GM19328 (cell line): ENCODE measurements around the gene DSCAML1.
"Not testable (repeated sequence)": the region's sequence is repeated elsewhere in the genome, so short reads cannot be mapped to it uniquely, and the experiment has no call there.

Experiments
- ATAC-seq: cut with Tn5 transposase; IDR thresholded peaks from one replicate; pipeline ENCODE4 v1.9.1; 2021; ENCODE audit warnings: mild to moderate bottlenecking, moderate library complexity; ENCODE audit not compliant: unreplicated experiment

The DSCAML1 gene

DNA sequence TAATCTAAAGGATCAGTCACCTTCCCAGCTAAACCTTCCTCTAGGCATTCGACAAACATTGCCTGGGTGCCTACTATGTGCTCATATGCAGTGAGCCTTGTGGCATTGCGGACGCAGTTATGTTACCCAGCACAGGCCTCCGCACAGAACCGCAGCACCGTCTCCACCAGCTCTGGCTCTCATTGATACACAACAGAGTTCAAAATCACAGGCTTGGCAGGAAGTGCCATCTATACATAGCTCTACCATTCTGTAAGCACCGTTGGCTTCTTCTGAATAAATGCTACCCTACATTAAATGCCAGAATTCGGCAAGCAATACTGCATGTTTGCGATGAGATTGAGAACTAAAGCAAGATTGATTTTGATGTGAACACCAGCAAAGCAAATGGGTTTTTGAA is 31.0 kb downstream of the DSCAML1 start:
- ATAC-seq, result no peak

DNA sequence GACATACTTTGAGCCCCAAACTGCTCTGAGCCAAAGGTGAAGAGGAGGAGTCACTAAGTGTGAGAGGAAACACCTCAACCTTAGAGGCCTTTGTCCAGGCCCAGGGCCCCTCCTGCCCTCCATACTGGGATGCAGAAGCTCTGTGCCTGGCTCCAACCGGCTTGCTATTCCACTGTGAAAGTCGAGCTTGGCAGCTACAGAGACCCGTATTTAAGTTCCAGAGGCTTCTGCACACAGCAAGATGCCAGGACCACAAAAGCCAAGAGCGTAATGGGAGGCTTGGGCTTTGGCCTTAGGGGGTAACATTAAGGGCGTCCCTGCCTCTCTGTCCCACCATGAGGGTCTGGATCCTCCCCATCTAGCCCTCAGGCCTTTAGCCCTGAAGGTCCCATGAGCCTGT is 31.9 kb downstream of the DSCAML1 start:
- ATAC-seq, result no peak

DNA sequence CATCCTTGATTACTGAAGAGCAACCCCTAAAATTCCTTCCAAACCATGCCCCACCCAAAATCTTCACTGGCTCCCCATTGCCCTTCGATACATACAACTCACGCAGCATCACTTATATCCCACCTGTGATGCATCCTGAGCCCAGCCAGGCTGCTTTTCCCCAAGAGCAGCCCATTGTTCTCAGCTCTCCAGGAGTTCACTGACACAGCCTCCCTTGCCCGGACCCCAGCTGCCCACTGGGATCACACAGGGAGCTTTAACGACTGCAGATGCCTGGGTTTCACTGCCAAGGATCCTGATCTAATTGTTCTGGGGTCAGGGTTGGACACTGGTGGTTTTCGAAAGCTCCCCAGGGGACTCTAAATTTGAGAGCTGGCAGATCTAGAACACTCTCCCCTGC is 33.6 kb downstream of the DSCAML1 start:
- not testable (repeated sequence) for ATAC-seq

DNA sequence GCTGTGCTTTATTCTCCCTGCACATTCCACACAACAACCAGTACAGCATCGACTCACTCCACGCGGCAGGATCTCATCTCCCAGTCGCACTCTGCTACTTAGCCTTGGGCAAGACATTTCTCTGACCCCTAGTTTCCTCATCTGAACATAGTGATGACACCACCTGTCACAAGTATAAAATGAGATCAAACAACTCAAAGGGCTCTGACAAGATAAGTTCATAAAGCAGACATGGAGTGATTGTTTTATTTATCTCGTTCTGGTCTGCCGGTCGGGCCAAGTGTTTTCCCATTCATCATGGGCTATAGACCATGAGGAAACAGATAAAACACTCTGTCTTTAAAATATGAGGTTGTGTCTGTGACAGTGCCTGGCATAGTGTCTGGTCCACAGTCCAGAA is 35.0 kb downstream of the DSCAML1 start:
- no peak for ATAC-seq

DNA sequence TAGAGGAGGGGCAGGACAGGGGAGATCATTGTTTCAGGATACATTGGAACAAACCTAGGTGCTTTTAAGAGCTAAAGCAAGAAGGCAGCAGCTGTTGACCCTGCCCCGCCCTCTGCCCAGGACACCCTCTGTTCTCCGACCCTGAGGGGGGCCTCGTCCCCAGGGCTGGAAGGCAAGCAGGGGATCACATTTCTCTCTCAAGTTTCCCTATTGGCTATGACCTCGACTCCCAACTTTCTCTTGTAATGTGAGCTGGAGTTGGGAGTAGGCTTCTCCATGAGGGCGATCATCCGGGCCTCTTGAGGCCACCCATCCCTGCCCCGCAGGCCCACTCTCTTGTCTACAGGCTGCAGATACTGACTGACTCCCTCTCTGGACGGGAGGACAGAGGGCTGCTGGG is 37.7 kb downstream of the DSCAML1 start:
- ATAC-seq, result no peak

DNA sequence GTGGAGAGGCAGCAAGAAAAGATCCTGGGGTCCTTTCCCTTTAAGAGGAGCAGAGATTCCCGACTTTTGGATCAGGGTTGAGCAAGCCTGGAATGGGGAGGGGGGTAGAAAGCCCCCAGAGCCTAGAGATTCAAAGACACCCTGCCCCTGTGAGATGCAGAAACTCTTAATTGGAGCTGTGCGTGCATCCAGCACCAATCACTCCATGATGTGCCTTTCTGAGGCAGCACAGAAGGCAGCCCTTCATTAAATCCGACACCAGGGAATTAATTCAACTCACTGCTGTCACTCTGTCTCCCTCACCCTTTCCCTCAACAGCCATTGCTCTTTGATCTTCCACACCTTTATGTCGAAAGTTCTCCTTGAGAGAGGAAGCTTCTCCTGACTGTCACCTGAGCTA is 43.0 kb downstream of the DSCAML1 start:
- ATAC-seq, result no peak

DNA sequence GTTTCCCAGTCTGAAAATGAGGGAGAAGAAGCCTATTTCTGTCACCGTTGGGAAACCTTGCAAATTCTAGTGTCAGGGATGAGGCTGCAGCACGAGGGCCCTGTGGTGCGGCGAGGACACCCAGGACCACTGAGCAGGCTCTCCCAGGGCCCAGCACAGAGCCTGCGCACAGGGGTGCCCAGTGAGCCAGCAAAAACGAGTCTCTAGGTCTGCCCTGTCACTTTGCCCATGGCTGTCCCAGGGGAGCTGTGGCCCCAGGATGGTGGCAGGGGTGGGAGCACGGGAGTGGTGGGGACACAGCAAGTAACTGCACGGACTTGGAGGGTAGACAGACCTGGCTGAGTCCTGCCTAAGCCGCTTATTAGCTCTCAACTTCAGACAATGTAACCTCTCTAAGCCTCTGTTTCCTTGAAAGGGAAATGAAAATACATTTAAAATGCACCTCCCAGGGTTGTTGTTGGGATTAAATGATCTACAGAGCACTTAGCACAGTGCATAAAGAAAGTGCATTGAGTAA is 44.2 kb downstream of the DSCAML1 start:
- ATAC-seq, result no peak

DNA sequence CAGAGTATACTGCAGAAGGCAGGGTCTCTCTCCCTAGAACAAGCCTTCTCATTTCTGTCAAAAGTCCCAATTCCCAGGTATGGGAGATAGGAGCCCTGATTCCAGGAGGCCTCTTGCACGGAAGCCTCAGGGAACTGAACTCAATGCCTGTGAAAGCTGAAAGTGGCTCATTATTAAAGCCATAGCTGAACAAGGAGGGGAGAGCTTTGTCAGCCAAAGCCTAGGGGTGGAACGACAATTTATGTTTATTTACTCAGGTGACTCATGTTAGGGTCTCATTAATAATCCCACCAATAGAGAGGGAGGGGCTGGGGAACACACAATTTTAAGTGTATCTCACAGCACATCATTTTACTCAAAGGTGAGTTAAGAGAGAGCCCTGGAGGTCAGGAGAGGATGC is 44.9 kb downstream of the DSCAML1 start:
- no peak for ATAC-seq

DNA sequence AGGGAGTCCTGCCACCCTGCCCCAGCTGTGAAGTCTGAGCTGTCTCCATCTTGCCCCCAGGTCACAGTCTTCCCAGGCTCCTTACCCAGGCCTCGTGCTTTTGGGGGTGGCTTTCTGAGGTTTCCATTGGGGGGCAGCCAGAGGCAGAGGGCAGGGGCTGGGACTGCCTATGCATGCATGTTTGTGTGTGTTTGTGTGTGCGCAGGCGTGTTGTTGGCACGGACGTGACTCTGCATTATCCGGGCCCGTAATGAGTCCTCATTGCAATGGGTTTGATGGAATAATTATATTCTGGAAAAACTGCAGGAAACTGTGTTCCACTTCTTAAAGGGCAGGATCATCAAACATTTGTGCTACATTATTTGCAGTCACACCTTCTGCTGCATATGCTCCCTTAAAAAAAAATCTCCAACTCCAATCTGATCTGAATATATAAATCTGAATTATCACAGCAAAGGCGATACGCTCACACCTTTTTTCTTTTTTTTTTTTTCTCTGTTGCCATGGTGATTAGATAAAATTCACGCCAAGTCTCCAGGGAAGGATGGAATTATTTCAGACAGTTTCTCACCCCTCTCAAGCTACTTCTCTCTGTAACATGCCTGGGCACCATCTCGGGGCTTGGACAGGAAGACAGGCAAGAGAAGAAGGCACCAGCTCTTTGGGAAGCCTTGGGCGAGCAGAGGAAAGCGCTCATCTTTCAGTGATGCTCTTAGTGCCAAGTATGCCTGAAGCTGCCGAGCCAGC is 45.9 kb downstream of the DSCAML1 start:
- ATAC-seq, result no peak

DNA sequence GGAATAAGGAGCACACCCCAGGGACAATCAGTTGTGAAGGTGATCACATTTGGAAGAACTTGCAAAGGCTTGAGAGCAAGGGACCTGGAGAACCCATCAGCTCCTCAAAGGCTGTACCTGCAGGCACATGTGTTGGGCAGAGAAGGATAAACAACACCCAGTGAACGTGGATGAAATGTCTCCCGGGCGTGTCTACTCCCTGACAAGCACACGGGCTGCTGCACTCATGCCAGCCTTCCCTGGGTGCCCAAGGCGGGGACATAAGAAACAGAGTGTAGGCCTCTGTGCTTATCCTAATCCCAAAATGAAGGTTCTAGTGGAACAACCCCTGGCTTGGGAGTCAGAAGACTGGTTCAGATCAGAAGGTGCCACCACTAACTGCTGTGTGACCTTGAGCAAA is 46.7 kb downstream of the DSCAML1 start:
- ATAC-seq, result no peak

DNA sequence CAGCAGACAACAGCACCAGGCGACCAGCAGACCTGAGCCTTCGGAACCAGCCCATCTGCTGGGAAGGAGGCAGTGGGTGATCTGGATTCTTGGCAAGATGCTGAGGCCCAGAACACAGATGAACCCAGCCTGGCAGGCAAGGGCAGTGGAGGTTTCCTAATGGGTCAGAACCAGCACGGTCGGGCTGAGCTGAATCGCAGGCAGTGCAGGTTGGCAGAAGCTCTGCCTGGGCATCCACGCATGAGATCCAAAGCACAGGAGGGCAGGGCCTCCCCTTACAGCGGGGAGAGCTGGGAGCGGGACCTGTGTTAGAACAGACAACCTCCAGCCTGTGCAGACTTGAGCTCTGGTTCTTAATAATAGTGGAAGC is 47.5 kb downstream of the DSCAML1 start:
- ATAC-seq, result no peak

DNA sequence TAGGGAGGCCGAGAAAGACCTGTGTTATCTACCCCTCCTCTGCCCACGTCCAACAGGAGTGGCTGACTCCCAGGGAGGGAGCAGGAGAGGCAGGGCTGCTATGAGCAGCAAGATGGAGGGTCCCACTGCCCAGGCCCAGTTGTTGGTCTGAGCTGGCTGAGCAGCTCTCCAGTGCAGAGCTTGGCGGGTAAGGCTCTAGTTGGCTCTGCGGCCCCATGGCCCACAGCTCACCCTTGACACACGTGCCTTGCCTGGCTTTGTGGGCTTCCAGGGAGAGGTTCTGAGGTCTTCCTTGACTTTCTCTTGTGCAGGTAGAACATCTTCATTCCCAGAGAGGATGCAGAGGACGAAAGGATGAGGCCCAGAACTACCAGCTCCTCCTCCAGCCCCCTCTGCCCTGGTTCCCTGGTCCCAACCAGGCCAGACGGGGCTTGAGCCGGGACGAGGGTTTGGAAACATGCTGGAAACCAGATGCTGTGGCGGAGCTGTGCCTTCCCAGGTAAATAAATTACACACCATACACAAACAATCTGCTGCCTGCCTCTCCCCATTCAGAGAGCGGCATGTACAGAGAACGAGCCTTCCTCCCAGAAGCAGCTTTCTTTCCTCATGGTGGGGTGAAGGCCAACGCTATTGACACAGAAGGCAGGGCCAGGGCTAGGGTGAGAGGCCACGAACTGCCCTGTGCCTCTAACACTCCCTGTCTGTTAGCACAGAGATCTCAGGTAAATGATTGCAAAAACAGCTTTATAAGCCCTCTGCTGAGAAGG is 48.1 kb downstream of the DSCAML1 start:
- ATAC-seq, result no peak

DNA sequence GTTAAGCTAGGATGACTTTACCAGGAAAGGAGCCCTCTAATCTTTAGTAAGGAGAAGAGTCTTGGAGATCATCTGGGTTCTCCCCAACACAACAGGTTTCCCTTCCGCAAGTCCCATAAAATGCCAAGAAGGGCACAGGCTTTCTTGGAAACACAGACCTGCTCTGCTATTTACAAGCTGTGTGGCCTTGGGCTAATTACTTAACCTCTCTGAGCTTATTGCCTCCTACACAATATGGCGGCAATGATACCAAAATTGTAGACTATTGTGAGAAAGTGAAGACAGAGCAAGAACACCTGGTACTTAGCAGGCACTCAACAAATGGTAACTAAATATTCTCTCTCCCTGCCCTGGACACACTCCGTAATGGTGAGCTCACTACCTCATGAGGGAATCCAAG is 49.1 kb downstream of the DSCAML1 start:
- ATAC-seq, result no peak

DNA sequence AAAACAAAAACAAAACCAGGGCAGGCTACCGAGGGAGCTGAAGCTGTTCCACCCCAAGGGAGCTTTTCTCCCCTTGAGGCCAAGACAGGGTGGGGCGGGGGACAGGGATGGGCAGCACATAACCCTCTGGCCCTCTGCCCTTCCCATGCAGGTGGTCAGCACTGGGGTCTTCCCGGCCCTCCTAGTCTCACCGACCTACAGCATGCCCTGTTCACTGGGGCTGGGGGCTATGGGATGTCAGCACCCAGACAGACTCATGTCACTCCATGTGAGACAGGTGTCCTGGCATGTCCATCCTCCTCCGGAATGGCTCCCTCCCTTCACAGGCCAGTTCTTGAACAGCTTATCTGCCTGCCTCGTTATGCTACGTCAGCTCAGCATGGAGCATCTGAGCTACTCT is 51.7 kb downstream of the DSCAML1 start:
- ATAC-seq, result no peak

DNA sequence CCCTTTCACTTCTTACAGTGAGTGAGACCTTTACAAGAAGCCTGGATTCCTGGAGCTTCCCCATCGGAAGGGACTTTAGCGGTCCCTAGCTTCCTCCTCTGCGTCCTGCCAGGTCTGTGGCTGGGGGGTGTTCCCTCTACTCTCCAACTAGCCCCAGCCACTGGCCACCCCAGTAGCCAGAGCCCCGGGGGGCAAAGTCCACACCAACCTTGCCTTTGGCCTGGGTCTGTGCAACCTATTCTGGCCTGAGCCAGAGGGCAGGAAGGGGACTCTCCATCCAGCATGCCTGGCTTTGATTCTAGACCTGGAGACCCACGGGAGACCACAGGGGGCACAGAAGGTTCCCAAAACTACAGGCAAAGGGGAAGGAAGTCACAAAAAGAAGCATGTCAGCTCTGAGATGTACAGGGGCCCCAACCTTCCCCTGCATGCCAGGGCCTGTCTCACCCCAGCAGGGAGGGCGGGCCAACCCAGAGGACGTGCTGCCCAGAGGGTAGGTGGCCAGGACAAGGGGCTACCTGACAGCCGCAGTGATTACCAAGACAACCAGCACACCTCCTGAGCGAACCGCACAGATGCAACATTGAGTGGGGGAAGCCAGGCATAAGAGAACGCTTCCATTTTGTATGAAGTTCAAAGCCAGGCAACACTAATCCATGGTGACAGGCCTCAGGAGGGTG is 52.4 kb downstream of the DSCAML1 start:
- ATAC-seq, result no peak

DNA sequence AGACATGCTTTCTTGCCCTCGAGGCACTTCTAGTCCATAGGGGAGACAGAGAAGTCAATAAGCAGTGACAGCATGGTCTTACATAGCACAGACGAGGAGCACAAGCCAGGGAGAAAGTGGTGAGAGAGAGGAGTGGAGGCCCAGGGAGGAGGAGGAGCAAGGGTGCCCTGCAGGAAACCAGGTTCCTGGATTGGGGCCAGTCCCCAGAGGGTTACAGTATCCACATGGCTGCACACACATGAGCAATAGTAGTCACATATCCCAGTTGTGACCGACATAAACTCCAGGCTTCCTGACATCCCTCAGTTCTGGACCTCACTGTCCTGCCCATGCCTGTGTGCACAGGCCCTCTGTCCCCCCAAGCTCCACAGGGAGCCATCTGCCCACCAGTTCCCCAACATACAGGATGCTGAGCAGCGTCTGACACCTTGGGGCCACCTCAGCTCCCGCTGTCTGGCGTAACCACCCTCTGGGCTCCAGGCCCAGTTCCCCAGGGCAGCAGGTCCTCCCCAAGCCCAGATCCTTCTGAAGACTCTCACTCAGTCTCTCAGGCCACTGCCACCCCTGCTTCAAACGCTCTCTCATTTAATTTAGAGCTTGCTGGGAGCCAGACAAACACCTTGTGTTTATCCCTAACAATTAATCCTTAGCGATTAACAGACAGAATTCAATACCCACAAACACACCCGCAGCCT is 53.7 kb downstream of the DSCAML1 start:
- no peak for ATAC-seq

DNA sequence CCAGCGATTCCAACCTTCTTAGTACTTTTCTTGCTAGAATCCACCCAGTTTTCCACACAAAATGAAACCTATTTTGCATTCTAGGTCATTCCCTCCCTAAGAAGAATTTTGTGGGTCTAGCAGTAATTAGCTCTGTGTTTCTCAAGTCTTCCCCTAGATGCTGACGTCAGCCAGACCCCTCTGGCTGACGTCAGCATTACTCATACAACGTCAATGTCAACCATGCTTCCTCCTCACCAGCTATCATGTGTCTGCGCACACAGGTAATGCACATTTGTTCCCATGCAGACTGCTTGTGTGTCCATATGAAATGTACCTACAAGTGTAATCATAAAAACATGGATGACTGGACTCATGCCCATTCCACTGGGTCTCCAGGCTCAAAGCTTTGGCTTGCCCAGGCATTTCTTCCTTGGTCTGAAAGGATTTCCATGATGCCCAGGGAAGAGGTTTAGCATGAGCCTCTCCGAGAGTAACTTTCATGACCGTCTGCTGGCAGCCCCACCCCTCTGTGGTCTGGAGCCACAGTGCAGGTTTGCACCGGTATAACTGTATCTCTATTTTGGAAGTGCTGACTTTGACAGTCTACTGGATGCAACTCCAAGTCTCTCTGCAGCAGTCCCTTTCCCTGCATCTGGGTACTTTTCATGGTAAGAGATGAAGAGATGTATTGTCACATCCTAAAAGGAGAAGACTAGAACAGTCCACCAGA is 58.6 kb downstream of the DSCAML1 start:
- no peak for ATAC-seq

DNA sequence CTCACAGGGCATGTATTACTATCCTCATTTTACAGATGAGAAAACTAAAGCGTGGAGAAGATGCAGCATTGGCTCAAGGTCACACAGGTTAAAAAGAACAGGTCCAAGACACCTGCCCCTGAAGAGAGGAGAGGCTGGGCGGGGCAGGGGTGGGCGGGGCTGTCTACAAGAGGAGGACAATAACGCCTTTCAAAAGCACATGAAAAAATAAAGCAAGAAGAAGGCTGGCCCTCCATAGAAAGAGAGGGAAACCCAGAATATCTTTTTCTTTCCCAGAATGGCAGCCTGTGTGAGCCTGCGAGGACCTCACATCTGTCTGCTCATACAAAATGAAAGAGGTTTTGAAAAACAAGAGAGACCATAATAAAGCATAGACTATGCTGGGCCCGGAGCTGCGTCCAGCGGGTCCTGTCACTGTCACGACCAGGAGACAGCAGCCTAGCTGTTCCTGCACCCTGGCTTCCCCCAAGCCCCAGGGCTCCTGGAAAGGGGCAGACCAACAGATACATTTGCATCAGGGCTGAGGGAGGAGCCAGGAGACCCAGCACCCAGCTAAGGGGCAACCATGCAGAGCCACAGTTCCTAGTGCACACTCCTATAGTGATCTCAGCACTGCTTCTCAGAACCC is 61.6 kb downstream of the DSCAML1 start:
- ATAC-seq, result no peak

DNA sequence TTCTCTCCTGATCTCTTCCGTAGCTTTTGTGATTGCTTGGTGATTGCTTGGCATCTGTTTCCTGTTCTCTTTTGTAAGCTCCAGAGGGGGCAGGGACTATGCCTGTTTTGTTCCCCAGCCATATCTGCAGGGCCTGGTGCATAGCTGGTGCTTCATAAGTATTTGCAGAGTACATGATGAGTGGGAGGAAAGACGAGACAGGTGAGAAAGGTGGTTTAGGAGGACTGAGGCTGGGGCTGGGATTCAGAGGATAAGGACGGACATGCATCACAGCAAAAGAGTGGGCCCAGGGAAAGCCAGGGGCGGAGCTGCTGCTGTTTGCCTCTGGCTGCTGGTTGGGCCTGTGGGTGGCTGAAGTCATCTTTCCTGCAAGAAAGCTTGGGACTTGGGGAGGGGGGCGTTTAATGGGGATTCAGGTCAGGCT is 62.4 kb downstream of the DSCAML1 start:
- ATAC-seq, result no peak

DNA sequence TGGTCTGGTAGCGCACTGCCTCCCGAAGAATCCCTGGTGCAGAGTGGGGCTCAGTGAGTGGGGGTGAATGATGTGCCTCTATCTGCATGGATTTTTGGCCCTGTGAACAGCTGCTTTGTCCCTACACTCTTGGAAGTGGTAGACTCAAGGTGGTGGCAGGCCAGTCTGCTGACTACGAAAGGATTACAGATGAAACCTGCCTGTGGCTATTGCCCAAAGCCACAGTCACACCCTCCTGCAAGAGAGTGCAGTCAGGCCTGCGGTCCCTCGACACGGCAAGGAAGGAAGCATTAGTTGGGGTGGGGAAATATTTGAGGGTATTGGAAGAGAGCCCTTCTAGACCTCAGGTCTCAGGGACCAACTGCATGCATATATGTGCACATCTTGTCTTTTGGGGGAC is 63.7 kb downstream of the DSCAML1 start:
- ATAC-seq, result no peak
